Astrocyte (in vitro differentiated cells and primary cell): ENCODE results near the gene CCDC160.

Experiments used
- CTCF ChIP-seq: IDR thresholded peaks from 2 replicates; pipeline ENCODE4 v1.5.1; 2011; ENCODE audit warnings: low read depth, mild to moderate bottlenecking, inconsistent platforms, low read length, moderate library complexity; ENCODE audit not compliant: insufficient read depth
- EZH2 ChIP-seq: IDR thresholded peaks from 2 replicates; pipeline ENCODE4 v1.6.1; 2012; ENCODE audit warnings: mild to moderate bottlenecking, low read length, inconsistent platforms; ENCODE audit not compliant: insufficient read depth

GRCh38 chrX:134240209-134240608 lies 3.2 kb downstream of the CCDC160 start:
- TF ChIP-seq CTCF (no peak), EZH2 (no peak)
